ENCODE measurements around the gene DCP2. TPM values are rescaled to one million over a fixed set of nuclear protein-coding genes. Genes with fewer than 3 reads are reported as not detected.

The DCP2 gene
- total RNA-seq, 1 donor from 2014 or later = 18.8 TPM

DNA sequence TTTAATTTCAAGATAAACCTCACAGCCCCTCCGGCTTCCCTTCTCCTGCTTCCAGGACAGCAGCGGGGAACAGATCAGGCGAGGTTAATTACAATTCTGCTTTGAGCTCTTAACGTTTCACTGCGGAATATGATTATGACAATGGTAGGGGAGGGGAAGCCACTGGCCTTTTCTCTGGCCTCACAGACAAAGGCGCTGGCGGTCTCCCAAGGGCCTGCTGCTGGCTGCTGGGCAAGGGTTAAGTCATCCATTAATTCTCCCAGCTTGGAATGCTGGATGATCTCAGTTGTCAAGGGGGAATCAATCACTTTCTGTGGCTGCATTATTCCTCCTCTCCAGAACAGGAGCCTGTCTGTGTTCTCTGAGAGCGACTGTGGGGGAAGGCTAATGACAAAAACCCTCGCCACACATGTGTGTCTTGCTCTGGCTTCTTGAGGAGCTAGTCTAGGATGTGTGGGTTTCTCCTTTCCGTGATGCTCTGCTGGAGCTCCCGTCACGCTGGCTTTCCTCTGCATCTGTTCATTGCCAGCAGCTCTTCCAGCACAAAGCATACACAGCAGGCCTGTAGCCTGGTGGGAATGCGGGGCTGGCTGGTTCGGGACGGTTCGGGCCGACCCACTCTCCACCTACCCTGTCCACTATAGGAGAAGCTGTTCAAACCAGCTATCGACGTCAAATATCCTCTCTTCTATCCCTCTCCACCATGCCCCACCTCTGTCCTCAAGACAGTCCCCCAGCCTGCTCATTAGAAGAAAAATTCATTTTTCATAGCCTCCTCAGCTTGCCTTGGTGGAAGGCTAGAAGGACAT, 82.8 kb downstream of the DCP2 start:
- intact Hi-C loops (cut with micrococcal nuclease) = no loop called here
- peak; percentile 75 for DNase-seq
- ATAC-seq = peak; percentile 46

DNA sequence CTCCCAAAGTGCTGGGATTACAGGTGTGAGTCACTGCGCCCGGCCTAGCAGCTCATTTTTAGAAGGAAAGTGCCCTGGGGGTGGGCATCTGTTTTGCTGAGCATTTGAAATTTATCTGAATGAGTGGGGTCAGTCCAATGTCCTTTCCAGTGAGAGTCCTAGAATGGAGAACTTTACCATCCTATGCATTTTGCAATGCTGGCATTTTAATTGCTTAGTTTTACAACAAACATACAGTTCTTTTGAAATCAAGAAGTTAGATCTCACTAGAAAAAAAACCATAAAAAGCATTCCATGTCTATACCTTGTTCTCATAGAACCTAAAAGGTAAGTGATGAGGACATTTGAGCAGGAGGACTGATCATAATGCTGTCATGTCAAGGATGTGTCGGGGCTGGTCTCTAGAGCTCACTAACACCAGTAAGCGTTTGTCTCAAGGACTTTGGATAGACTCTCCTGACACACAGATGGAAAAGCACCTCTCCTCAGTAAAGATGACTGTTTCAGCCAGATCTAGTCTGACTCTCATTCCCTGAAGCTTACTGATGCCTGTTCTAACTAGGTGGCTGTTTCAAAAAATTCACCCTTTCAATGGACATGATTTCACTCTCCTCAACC, 83.9 kb downstream of the DCP2 start:
- ATAC-seq (no peak), DNase-seq (no peak)
- intact Hi-C loops (cut with micrococcal nuclease) = no loop called here

DNA sequence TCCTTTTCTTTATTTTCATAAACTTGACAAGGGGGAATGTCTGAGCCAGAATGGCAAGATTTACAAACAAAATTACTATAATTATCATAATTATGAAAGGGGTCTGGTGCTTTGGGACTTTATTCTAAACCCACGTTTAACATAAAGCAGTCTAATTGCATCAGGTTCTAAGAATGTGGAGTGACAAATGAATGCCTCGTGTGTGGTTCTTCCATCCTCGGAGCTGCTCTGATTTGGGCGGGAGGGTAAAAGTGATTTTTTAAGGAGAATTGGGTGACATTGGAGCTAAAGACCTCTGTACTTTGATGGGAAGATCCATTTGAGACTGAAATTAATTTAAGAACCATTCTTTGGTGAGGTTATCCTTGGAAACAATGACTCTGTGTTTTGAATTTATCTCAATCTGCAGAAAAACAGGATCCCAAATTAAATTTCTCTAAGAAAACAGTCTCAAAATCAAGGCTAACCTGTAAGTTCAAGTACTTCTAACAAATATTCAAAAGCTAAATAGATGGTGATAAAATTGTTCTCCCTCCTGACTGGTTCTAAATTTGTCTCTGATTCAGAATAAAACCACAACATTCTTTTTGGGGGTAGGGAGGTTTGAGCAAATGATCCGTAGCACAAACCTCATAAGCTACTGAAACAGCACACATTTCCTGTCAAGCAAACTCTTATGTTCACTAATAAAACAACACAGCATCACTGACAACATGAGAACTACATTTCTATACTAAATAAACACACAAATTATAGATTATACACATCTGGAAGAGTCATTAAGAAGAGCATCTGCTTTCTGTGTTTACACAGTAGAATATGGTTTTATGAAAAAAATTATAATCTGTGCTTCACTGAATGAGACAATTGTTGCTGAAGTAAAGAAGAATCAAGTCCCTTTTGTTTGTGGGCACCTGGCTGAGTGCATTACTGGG, 85.5 kb downstream of the DCP2 start:
- no peak for DNase-seq
- ATAC-seq = no peak
- intact Hi-C loops (cut with micrococcal nuclease) = no loop called here

DNA sequence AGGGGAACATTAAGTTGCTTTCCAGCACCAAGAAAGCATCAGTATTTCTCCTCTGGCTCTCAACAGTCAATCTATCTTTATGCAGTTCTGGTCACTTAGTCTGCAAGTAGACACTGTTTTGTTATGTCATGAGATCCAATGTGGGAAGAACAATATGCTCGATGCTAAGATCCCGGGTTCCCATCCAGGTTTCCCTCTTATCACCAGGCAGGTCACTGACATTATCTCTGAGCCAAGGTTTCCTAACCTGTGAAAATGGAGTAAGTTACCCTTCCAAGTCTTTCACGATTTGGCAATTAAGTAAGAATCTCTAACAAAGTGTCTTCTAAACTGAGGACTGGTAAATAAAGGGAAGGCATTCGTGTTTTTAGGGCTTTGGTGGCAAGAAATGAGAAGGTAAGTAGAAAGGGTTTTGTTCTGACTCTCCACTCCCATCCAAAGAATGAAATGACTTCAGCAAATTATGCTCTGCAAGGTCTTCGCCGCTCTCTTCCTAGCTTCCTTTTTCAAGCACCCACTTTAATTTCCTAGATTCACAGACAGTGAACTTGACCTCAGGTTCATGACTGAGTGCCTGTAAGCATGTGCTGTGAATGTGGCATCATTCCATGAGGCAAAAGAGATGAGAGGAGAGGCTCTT, 86.4 kb downstream of the DCP2 start:
- intact Hi-C loops (cut with micrococcal nuclease) = no loop called here
- DNase-seq (no peak), ATAC-seq (no peak)

DNA sequence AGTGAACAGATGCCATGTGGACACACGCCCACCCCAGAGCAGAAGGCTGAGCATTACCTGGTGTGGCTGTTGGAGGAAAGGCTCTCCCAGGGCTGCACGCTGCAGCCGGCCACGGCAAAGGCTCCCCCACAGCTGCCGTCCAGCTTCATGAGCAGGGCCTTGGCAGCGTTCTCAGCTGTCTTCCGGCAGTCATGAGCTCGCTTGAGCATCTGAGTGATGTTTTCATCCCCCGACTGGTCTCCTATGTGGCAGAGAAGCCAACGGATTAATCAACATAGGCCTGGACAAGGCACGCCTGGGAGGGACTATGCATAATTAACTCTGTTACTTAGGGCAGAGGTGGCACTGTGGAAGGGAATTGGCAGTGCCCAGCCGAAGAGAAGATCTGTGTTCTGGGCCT, 87.3 kb downstream of the DCP2 start:
- DNase-seq (no peak), ATAC-seq (peak; percentile 30)
- intact Hi-C loops (cut with micrococcal nuclease) = no loop called here

DNA sequence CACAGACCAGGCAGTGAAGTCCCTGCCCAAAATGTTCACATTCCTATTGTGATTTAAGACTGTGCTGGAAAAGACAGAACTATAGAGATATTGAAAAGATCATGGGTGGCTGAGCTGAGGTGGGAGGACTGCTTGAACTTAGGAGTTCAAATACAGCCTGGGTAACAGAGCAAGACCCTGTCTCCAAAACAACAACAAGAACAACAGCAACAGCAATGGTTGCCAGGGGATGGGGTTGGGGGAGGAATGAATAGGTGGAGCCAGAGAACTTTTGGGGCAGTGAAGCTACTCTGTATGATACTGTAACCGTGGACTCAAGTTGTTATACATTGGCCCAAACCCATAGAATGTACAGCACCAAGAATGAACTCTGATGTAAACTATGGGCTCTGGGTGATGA, 88.2 kb downstream of the DCP2 start:
- ATAC-seq (no peak), DNase-seq (no peak)
- intact Hi-C loops (cut with micrococcal nuclease) = no loop called here

DNA sequence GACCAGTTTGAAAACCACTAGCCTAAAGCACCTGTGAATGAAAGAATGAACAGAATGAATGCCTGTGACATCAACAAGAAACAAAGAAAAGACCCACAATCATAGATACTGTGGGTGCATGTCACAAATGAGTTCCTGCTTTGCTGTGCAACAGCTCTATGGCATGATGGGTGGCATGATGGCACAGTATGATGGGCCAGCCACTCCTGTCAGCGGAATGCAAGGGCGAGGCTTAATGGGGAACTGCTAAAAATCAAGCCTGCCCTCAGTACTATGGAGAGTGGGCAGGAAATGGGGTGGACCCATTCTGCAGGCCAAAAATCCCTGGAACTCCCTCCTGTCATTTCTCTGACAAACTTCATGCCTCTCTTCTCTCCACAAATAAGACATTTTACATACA, 89.0 kb downstream of the DCP2 start:
- no peak for DNase-seq
- intact Hi-C loops (cut with micrococcal nuclease) = no loop called here
- no peak for ATAC-seq

DNA sequence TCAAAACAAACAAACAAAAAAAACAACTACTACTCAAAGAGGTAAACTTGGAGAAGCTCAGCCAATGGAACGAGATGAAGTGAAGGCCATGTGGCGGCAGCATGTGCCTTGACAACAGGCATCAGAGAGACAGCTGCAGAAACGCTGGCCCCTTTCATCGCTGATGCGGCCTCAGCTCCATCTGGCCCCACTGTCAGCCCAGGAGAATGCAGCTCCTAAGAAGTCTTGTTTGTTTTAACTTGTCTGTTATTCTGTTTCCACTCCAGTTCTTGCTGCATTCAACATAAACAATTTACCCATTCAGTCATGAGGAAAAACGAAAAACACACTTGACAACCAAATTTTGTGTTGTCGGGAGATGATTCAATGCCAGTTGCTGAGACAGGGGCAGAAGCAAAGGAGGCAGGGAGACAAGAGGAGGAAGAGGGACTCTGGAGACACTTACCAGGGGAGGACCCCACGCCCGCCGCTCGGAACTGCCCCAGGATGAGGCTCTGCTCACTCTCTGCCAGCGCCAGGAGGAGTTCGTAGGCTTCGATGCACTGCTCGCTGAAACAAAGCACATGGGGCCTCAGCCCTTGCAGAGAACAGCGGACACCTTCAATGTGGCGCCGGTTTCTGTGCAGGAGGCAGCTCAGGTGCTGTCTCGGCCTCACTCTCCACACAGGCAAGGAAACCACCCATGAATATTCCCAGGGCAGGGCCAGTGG, 91.2 kb downstream of the DCP2 start:
- no peak for DNase-seq
- peak; percentile 24 for ATAC-seq
- intact Hi-C loops (cut with micrococcal nuclease) = no loop called here

DNA sequence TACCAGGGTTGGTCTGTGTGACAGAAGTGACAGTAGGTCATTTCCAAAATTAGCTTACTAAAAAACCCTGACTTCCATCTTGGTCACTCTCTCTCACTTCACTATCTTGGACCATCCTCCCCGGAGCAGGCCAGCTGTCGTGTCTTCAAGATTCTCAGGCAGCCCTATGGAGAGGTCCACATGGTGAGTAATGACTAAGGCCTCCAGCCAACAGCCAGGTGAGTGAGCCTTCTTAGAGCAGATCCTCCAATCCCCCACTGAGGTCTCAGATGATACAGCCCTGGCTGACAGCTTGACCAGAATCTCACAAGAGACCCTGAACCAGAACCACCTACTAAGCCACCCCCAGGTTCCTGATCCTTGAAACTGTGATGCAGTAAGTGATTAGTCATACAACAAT, 92.0 kb downstream of the DCP2 start:
- ATAC-seq (no peak), DNase-seq (no peak)
- intact Hi-C loops (cut with micrococcal nuclease) = no loop called here

Other genes with a start within 250 kb of the DCP2 start
- 37.5 TPM for gene APC, start 238.9 kb upstream of the DCP2 start, total RNA-seq
- gene SRP19, start 115.5 kb upstream of the DCP2 start, total RNA-seq = 26.6 TPM
- 145 TPM for gene REEP5, start 54.6 kb upstream of the DCP2 start, total RNA-seq

All from left ventricle myocardium superior (tissue), 1 donor.